ENCODE measurements around the gene TELO2. TPM values are rescaled to one million over a fixed set of nuclear protein-coding genes. Genes with fewer than 3 reads are reported as not detected.
A peak's percentile ranks its signal among the peaks of the same experiment; 100 is the strongest.

TELO2 gene
- total RNA-seq (2014; rRNA removed; shearing (Covaris generic)), result 50.2 and 60.3 TPM in 2 replicates

- H3K27me3 ChIP-seq (ENCODE audit: control insufficient read depth, insufficient read depth, low read length), result no peaks in the 10 kb centered on the region
- peak; percentile 100 for DNase-seq
- peak within 1 kb of the TSS; percentile 82 for H3K4me3 ChIP-seq (ENCODE audit: insufficient read depth, low read depth, low read length)
- peaks cover 11% of the 10 kb centered on the region for H3K36me3 ChIP-seq (replicated peaks; ENCODE audit: control insufficient read depth, insufficient read depth, low read length)
Measured at GRCh38 chr16:1492923-1493745, at the start of gene TELO2. TELO2 (plus strand) TSS chr16:1493360; CDS start chr16:1494282, 922 bp downstream.

- peak; percentile 85 for DNase-seq
- no peaks in the 10 kb centered on the region for H3K27me3 ChIP-seq (ENCODE audit: control insufficient read depth, insufficient read depth, low read length)
- no peak overlapping the region for H3K4me3 ChIP-seq (ENCODE audit: insufficient read depth, low read depth, low read length)
- H3K36me3 ChIP-seq (replicated peaks; ENCODE audit: control insufficient read depth, insufficient read depth, low read length), result no peaks in the 10 kb centered on the region; the same call in 1 of the 2 replicates
Measured at GRCh38 chr16:1443403-1443973, 49.7 kb upstream of the TELO2 start.

- DNase-seq, result peak; percentile 79
- no peaks in the 10 kb centered on the region for H3K27me3 ChIP-seq (ENCODE audit: control insufficient read depth, insufficient read depth, low read length)
- H3K36me3 ChIP-seq (replicated peaks; ENCODE audit: control insufficient read depth, insufficient read depth, low read length), result no peaks in the 10 kb centered on the region; the same call in 1 of the 2 replicates
- no peak within 1 kb of the TSS for H3K4me3 ChIP-seq (ENCODE audit: insufficient read depth, low read depth, low read length)
Measured at GRCh38 chr16:1443980-1444729, 49.0 kb upstream of the TELO2 start, which contains the start of gene CCDC154. CCDC154 (minus strand) TSS chr16:1444556; CDS start chr16:1444322, 234 bp downstream.

GRCh38 chr16:1444730-1445517 lies 48.2 kb upstream of the TELO2 start:
- no peak overlapping the region for H3K4me3 ChIP-seq (ENCODE audit: insufficient read depth, low read depth, low read length)
- no peaks in the 10 kb centered on the region; the same call in 1 of the 2 replicates for H3K36me3 ChIP-seq (replicated peaks; ENCODE audit: control insufficient read depth, insufficient read depth, low read length)
- no peaks in the 10 kb centered on the region for H3K27me3 ChIP-seq (ENCODE audit: control insufficient read depth, insufficient read depth, low read length)
- no peak for DNase-seq

GRCh38 chr16:1445518-1446203 lies 47.5 kb upstream of the TELO2 start:
- DNase-seq, result no peak
- H3K27me3 ChIP-seq (ENCODE audit: control insufficient read depth, insufficient read depth, low read length), result no peaks in the 10 kb centered on the region
- H3K4me3 ChIP-seq (ENCODE audit: insufficient read depth, low read depth, low read length), result no peak overlapping the region
- H3K36me3 ChIP-seq (replicated peaks; ENCODE audit: control insufficient read depth, insufficient read depth, low read length), result no peaks in the 10 kb centered on the region; the same call in 1 of the 2 replicates

- Histone ChIP-seq H3K36me3 (replicated peaks; ENCODE audit: control insufficient read depth, insufficient read depth, low read length) (no peaks in the 10 kb centered on the region; the same call in none of the 2 replicates), H3K27me3 (ENCODE audit: control insufficient read depth, insufficient read depth, low read length) (no peaks in the 10 kb centered on the region), H3K4me3 (ENCODE audit: insufficient read depth, low read depth, low read length) (no peak overlapping the region)
- DNase-seq, result no peak
Measured at GRCh38 chr16:1446296-1447080, 46.7 kb upstream of the TELO2 start.

GRCh38 chr16:1447965-1448364 lies 45.2 kb upstream of the TELO2 start:
- H3K27me3 ChIP-seq (ENCODE audit: control insufficient read depth, insufficient read depth, low read length), result no peaks in the 10 kb centered on the region
- no peak for DNase-seq

GRCh38 chr16:1448536-1449116 lies 44.5 kb upstream of the TELO2 start:
- Histone ChIP-seq H3K36me3 (replicated peaks; ENCODE audit: control insufficient read depth, insufficient read depth, low read length) (peaks cover 1% of the 10 kb centered on the region), H3K4me3 (ENCODE audit: insufficient read depth, low read depth, low read length) (no peak overlapping the region), H3K27me3 (ENCODE audit: control insufficient read depth, insufficient read depth, low read length) (no peaks in the 10 kb centered on the region)
- no peak for DNase-seq

More at GRCh38 chr16:1447965-1448364, 45.2 kb upstream of the TELO2 start:
- Histone ChIP-seq H3K36me3 (replicated peaks; ENCODE audit: control insufficient read depth, insufficient read depth, low read length) (no peaks in the 10 kb centered on the region; the same call in none of the 2 replicates), H3K4me3 (ENCODE audit: insufficient read depth, low read depth, low read length) (no peak overlapping the region)

GRCh38 chr16:1449201-1449788 lies 43.9 kb upstream of the TELO2 start:
- no peak overlapping the region for H3K4me3 ChIP-seq (ENCODE audit: insufficient read depth, low read depth, low read length)
- no peak for DNase-seq
- H3K27me3 ChIP-seq (ENCODE audit: control insufficient read depth, insufficient read depth, low read length), result no peaks in the 10 kb centered on the region
- H3K36me3 ChIP-seq (replicated peaks; ENCODE audit: control insufficient read depth, insufficient read depth, low read length), result peaks cover 3% of the 10 kb centered on the region

- DNase-seq, result peak; percentile 90
- H3K36me3 ChIP-seq (replicated peaks; ENCODE audit: control insufficient read depth, insufficient read depth, low read length), result peaks cover 3% of the 10 kb centered on the region
- H3K4me3 ChIP-seq (ENCODE audit: insufficient read depth, low read depth, low read length), result no peak overlapping the region
- H3K27me3 ChIP-seq (ENCODE audit: control insufficient read depth, insufficient read depth, low read length), result no peaks in the 10 kb centered on the region
Measured at GRCh38 chr16:1450218-1450617, 42.9 kb upstream of the TELO2 start.

GRCh38 chr16:1450841-1451240 lies 42.3 kb upstream of the TELO2 start:
- peaks cover 3% of the 10 kb centered on the region for H3K36me3 ChIP-seq (replicated peaks; ENCODE audit: control insufficient read depth, insufficient read depth, low read length)
- no peak for DNase-seq
- H3K27me3 ChIP-seq (ENCODE audit: control insufficient read depth, insufficient read depth, low read length), result no peaks in the 10 kb centered on the region

GRCh38 chr16:1451702-1452392 lies 41.3 kb upstream of the TELO2 start:
- H3K36me3 ChIP-seq (replicated peaks; ENCODE audit: control insufficient read depth, insufficient read depth, low read length), result peaks cover 3% of the 10 kb centered on the region
- H3K4me3 ChIP-seq (ENCODE audit: insufficient read depth, low read depth, low read length), result no peak overlapping the region
- DNase-seq, result no peak
- no peaks in the 10 kb centered on the region for H3K27me3 ChIP-seq (ENCODE audit: control insufficient read depth, insufficient read depth, low read length)

More at GRCh38 chr16:1450841-1451240, 42.3 kb upstream of the TELO2 start:
- no peak overlapping the region for H3K4me3 ChIP-seq (ENCODE audit: insufficient read depth, low read depth, low read length)

All from H7 (cell line).